ENCODE data around the gene TNRC6C.

The TNRC6C gene

DNA sequence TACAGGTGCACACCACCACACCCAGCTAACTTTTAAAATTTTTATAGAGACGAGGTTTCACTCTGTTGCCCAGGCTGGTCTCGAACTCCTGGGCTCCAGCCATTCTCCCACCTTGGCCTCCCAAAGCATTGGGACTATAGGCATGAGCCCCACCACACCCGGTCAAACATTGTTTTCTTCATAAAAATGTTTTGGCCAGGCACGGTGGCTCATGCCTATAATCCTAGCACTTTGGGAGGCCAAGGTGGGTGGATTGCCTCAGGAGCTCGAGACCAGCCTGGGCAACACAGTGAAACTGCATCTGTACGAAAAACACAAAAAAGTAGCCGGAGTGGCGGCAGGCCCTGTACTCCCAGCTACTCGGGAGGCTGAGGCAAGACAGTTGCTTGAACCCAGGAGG lies 157.9 kb downstream of the TNRC6C start:
- no peak overlapping the region for H3K27ac ChIP-seq

DNA sequence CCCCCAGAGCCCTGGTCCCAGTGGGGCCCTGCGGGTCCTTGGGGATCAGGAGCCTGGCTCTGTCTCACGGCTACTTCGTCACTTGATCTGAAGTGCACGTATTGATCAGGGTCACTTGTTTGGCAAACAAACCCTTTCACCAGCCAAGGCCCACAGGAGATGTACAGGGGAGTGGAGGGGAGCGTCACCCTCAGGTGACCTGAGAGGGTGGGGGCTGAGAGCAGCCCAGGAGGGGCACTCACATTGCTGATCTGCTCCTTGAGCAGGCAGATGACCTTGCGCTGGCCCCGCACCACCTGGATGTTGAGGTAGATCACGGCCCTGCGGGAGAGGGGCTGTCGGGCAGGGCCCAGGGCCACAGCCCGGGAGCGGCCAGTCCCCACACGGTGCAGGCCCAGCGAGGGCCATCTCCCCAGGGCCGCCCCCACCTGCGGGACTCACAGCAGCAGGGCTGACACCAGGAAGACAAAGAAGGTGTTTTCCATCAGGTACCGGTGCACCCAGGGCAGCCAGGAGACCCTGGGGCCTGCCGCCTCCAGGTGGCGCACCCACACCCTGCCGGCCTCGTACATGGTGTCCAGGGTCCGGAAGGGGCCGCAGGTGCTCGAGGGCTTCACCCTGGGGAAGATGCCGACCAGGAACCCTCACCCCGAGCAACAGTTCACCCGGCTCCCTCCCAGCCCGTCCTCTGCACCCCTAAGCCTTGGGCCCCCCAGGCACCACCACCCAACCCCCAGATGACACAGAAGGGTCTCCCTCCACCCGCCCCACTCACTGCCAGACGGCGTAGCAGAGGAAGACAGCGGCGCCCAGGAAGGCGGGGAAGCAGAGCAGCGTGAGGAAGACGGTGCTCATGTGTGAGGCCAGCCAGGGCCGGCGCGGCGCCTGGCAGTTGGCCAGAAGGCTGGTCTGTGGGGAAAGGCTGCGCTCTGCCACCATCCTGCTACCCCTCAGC lies 158.8 kb downstream of the TNRC6C start:
- TF ChIP-seq, protein P1, sequence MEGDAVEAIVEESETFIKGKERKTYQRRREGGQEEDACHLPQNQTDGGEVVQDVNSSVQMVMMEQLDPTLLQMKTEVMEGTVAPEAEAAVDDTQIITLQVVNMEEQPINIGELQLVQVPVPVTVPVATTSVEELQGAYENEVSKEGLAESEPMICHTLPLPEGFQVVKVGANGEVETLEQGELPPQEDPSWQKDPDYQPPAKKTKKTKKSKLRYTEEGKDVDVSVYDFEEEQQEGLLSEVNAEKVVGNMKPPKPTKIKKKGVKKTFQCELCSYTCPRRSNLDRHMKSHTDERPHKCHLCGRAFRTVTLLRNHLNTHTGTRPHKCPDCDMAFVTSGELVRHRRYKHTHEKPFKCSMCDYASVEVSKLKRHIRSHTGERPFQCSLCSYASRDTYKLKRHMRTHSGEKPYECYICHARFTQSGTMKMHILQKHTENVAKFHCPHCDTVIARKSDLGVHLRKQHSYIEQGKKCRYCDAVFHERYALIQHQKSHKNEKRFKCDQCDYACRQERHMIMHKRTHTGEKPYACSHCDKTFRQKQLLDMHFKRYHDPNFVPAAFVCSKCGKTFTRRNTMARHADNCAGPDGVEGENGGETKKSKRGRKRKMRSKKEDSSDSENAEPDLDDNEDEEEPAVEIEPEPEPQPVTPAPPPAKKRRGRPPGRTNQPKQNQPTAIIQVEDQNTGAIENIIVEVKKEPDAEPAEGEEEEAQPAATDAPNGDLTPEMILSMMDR (conservative IDR thresholded peaks at IDR 0.05) = no peak; the same call in 1 of the 2 replicates
- TF ChIP-seq ZFX (IDR thresholded peaks at IDR 0.05) = no peak
- H3K27ac ChIP-seq = no peak overlapping the region

More for the DNA sequence above, 157.9 kb downstream of the TNRC6C start:
- TF ChIP-seq, protein P1 (conservative IDR thresholded peaks at IDR 0.05) = no peak
- no peak for TF ChIP-seq ZFX (IDR thresholded peaks at IDR 0.05)

DNA sequence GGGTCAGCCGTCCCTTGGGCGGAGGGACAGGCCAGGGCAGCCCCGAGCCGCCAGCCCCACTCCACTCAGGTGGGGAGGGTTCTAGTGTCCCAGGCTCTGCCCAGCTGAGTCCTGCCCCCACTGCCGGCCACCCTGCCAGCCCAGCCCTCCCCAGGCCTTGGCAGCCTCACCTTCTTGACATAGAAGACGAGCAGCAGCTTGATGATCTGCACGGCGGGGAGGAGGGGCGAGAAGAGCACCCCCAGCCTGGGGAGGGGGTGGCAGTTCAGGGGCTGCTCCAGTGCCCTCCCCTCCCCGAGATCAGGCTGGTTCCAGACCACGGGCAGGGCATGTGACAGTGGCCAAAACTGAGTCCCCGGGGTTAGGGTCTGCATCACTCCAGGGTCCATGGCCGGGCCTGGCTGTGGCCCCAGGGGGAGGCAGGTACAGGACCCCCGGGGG lies 160.3 kb downstream of the TNRC6C start:
- TF ChIP-seq, protein P1 (conservative IDR thresholded peaks at IDR 0.05) = no peak
- TF ChIP-seq ZFX (IDR thresholded peaks at IDR 0.05) = no peak
- no peak overlapping the region for H3K27ac ChIP-seq

DNA sequence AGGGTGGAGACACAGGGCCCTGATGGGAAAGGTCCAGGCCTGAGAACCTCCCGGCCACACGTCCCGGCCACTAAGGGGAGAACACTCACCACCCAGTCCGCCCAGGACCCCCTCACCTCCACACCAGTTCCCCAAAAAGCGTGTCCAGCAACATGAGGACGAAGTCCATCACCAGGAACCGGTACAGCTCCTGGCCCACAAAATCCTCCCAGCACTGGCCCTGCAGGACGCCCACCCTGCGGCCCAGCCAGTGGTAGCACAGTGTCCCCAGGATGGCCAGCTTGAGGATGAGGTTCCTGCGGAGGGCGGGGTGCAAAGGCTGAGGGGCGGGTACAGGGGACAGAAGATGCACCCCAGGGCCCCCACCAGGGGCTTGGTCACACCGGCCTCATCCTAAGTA lies 162.0 kb downstream of the TNRC6C start:
- no peak overlapping the region for H3K27ac ChIP-seq
- TF ChIP-seq, protein P1 (conservative IDR thresholded peaks at IDR 0.05) = no peak
- no peak for TF ChIP-seq ZFX (IDR thresholded peaks at IDR 0.05)

DNA sequence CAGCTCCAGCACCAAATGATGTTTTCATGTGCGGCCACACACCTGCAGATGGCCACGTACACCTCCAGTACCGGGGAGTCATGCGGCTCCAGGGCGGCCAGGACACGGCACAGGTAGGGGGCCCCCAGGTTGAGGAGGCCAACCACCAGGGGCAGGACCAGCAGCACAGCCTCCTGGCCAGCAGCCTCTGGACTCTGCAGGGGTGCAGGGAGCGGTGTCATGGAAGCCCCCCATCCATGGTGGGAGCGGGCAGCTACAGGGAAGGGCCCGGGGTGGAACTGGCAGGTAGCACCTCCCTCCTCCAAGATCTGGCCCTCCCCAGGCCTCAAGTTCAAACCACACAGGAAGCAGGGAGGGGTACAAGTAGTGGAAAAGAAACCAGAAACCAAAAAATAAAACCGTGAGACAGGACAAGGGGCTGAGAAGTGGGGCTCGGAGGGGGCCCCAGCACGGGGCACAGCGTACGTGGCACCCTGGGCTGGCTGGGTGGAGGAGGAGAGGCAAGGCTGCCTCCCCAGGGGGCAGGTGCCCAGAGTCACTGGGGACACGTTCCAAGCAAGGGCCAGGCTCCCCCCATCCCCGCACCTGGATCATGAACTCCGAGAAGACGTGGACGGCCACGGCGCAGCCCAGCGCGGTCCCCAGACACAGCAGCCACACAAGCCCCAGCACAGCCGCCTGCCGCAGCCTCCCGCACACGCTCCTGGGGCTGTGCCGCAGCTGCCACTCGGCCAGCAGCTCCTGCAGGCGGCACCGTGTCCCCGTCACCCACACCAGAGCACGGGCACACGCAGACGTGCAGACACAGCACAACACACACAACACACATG lies 162.7 kb downstream of the TNRC6C start:
- no peak overlapping the region for H3K27ac ChIP-seq
- TF ChIP-seq, protein P1 (conservative IDR thresholded peaks at IDR 0.05) = no peak

DNA sequence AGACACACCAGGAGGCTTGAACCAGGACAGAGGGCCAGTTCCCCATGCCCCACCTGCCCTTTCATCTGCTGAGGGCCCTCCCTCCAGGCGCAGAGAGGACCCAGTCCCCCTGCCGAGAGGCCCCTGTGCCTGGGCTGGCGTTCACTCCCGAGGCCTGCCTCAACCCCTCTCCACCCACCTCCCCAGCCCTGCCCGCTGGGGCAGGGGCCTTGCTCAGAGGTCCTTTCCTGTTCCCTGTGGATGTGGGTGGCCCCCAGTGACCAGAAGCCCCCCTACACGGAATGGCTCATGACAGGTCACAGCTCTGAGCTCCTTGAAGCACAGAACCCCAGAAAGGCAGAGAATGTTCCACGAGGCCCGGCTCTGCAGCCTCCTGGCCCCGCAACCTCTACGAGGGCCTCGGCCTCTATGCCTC lies 163.3 kb downstream of the TNRC6C start:
- H3K27ac ChIP-seq = no peak overlapping the region
- TF ChIP-seq, protein P1 (conservative IDR thresholded peaks at IDR 0.05) = no peak
- TF ChIP-seq ZFX (IDR thresholded peaks at IDR 0.05) = no peak
